HEK293 (cell line): ENCODE results near the gene WFDC12.

Source experiments
- CTCF ChIA-PET: fragments of 350-600 bp; formaldehyde crosslinking; extraction: SDS; loops from one replicate; lab custom pipeline; 2021; ENCODE audit warnings: antibody characterized with exemption; lab: Yijun Ruan, JAX
- POLR2A ChIA-PET: fragments of 300-600 bp; formaldehyde crosslinking; extraction: SDS; loops from one replicate; lab custom pipeline; 2020; ENCODE audit warnings: antibody characterized with exemption, inconsistent platforms; lab: Yijun Ruan, JAX
- H3K27ac ChIP-seq: fragments of 200-500 bp; sonication (Bioruptor generic); 2 replicates; pipeline ENCODE4 v1.5.1; 2014; ENCODE audit warnings: low read depth, low read length, control low read depth, inconsistent platforms; ENCODE audit errors: extremely low read depth
- H3K36me3 ChIP-seq, 2 experiments: fragments of 200-500 bp in 1 of 2; sonication (Bioruptor generic) in 1 of 2; 1 replicate in 1 of 2; 2 replicates in 1 of 2; pipeline ENCODE4 v1.5.1; 2014 to 2017; ENCODE audit warnings: inconsistent platforms in 2 of 2, low read length in 2 of 2; ENCODE audit not compliant: control insufficient read depth in 2 of 2, insufficient read depth in 1 of 2
- H3K4me1 ChIP-seq: fragments of 200-500 bp; sonication (Bioruptor generic); 2 replicates; pipeline ENCODE4 v1.5.1; 2014; ENCODE audit warnings: mild to moderate bottlenecking, low read length, inconsistent platforms; ENCODE audit not compliant: control insufficient read depth, insufficient read depth
- H3K4me3 ChIP-seq: 2 replicates; pipeline ENCODE4 v1.5.1; 2011; ENCODE audit warnings: low read depth, mild to moderate bottlenecking, control low read depth, low read length, moderate library complexity
- H3K9me3 ChIP-seq: fragments of 200-500 bp; sonication (Bioruptor generic); 2 replicates; pipeline ENCODE4 v1.5.1; 2014; ENCODE audit warnings: low read depth, low read length, inconsistent platforms; ENCODE audit not compliant: control insufficient read depth, insufficient read depth
- CTCF ChIP-seq: fragments of 450-650 bp; formaldehyde crosslinking; IDR thresholded peaks from 2 replicates; pipeline ENCODE4 v1.5.1; 2016; ENCODE audit warnings: missing biosample characterization, missing genetic modification characterization
- GFI1B ChIP-seq: fragments of 450-650 bp; formaldehyde crosslinking; IDR thresholded peaks from 2 replicates; pipeline ENCODE4 v1.5.1; 2016; ENCODE audit warnings: missing biosample characterization, missing genetic modification characterization
- MZF1 ChIP-seq: fragments of 450-650 bp; formaldehyde crosslinking; IDR thresholded peaks from 2 replicates; pipeline ENCODE4 v1.5.1; 2017; ENCODE audit warnings: missing biosample characterization, missing genetic modification characterization, borderline replicate concordance
- PRDM2 ChIP-seq: fragments of 450-650 bp; formaldehyde crosslinking; IDR thresholded peaks from 2 replicates; pipeline ENCODE4 v1.5.1; 2016; ENCODE audit warnings: missing biosample characterization, missing genetic modification characterization, borderline replicate concordance
- ZFP37 ChIP-seq: fragments of 450-650 bp; formaldehyde crosslinking; IDR thresholded peaks from 2 replicates; pipeline ENCODE4 v1.5.1; 2016; ENCODE audit warnings: missing biosample characterization, missing genetic modification characterization
- ZNF148 ChIP-seq: fragments of 450-650 bp; formaldehyde crosslinking; IDR thresholded peaks from 2 replicates; pipeline ENCODE4 v1.5.0; 2017; ENCODE audit warnings: missing biosample characterization, missing genetic modification characterization, borderline replicate concordance
- ZNF155 ChIP-seq: fragments of 450-650 bp; formaldehyde crosslinking; IDR thresholded peaks from 2 replicates; pipeline ENCODE4 v1.5.1; 2016; ENCODE audit warnings: missing biosample characterization, missing genetic modification characterization
- ZNF169 ChIP-seq: fragments of 450-650 bp; formaldehyde crosslinking; IDR thresholded peaks from 2 replicates; pipeline ENCODE4 v1.5.1; 2016; ENCODE audit warnings: missing biosample characterization, missing genetic modification characterization
- ZNF214 ChIP-seq: fragments of 450-650 bp; formaldehyde crosslinking; IDR thresholded peaks from 2 replicates; pipeline ENCODE4 v1.5.1; 2017; ENCODE audit warnings: missing biosample characterization, mild to moderate bottlenecking, missing genetic modification characterization, borderline replicate concordance
- ZNF37A ChIP-seq: fragments of 450-650 bp; IDR thresholded peaks from 2 replicates; pipeline ENCODE4 v1.5.1; 2018; ENCODE audit warnings: missing biosample characterization, missing genetic modification characterization
- ZNF391 ChIP-seq: fragments of 450-650 bp; formaldehyde crosslinking; IDR thresholded peaks from 2 replicates; pipeline ENCODE4 v1.5.1; 2016; ENCODE audit warnings: low read depth, missing biosample characterization, missing genetic modification characterization, borderline replicate concordance
- ZNF530 ChIP-seq: fragments of 450-650 bp; formaldehyde crosslinking; IDR thresholded peaks from 2 replicates; pipeline ENCODE4 v1.5.1; 2016; ENCODE audit warnings: low read depth, missing biosample characterization, missing genetic modification characterization
- ZNF621 ChIP-seq: fragments of 450-650 bp; formaldehyde crosslinking; IDR thresholded peaks from 2 replicates; pipeline ENCODE4 v1.5.1; 2017; ENCODE audit warnings: missing biosample characterization, missing genetic modification characterization
- ZNF747 ChIP-seq: fragments of 450-650 bp; formaldehyde crosslinking; IDR thresholded peaks from 2 replicates; pipeline ENCODE4 v1.5.1; 2016; ENCODE audit warnings: missing biosample characterization, missing genetic modification characterization
- ZXDB ChIP-seq: fragments of 450-650 bp; formaldehyde crosslinking; IDR thresholded peaks from 2 replicates; pipeline ENCODE4 v1.5.1; 2016; ENCODE audit warnings: missing biosample characterization, missing genetic modification characterization
- TF ChIP-seq, protein P1 (sequence below): fragments of 450-650 bp; formaldehyde crosslinking; IDR thresholded peaks from 2 replicates; pipeline ENCODE4 v1.5.1; 2016; ENCODE audit warnings: missing biosample characterization, missing genetic modification characterization

Gene WFDC12

DNA sequence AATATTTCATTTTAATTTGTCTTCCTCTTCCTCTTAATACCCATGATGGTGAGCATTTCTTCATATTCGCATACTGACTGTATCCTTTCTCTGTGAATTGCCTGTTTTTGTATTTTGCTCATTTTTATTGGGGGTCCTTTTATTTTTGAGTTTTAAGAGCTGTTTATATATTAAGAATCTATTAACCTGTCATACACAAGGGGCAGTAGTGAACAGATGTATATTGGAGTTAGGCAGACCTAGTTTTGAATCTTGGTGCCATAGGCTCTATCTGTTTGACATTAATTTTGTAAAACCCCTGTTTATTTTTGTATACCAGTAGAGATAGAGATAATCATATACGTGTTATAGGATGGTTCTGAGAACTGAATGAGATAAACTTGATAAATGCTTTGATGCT lies 6.2 kb downstream of the WFDC12 start:
- H3K36me3 ChIP-seq = no peaks in the 10 kb centered on the region
- TF ChIP-seq, protein P1, sequence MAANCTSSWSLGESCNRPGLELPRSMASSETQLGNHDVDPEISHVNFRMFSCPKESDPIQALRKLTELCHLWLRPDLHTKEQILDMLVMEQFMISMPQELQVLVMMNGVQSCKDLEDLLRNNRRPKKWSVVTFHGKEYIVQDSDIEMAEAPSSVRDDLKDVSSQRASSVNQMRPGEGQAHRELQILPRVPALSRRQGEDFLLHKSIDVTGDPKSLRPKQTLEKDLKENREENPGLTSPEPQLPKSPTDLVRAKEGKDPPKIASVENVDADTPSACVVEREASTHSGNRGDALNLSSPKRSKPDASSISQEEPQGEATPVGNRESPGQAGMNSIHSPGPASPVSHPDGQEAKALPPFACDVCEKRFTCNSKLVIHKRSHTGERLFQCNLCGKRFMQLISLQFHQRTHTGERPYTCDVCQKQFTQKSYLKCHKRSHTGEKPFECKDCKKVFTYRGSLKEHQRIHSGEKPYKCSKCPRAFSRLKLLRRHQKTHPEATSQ = no peak
- TF ChIP-seq ZNF530 (tag by site-specific recombination) (no peak), GFI1B (no peak), ZNF155 (tag by site-specific recombination) (no peak), ZNF747 (tag by site-specific recombination) (no peak), ZNF148 (tag by site-specific recombination) (no peak), MZF1 (no peak), ZNF621 (tag by site-specific recombination) (no peak), ZFP37 (tag by site-specific recombination) (no peak), CTCF (tag by site-specific recombination) (no peak), ZXDB (no peak), ZNF169 (tag by site-specific recombination) (no peak), PRDM2 (tag by site-specific recombination) (no peak), ZNF391 (tag by site-specific recombination) (no peak), ZNF214 (tag by site-specific recombination) (no peak), ZNF37A (tag by site-specific recombination) (no peak)
- TF ChIP-seq, all 188 proteins: peak for 0
- H3K27ac ChIP-seq = no peak overlapping the region
- ChIA-PET CTCF (interaction anchor here (0.6 to 1.8 kb wide), 6 partner anchors 7 to 173 kb away, joined by 3 to 10 read pairs (median 5); no protein-coding TSS in a partner anchor), POLR2A (no interaction called here)
- H3K9me3 ChIP-seq = no peaks in the 10 kb centered on the region
- H3K4me3 ChIP-seq = no peak overlapping the region
- H3K4me1 ChIP-seq = no peaks in the 10 kb centered on the region
